Osteoblast (primary cell): ENCODE measurements around the gene PCDH9. TPM values are rescaled to one million over a fixed set of nuclear protein-coding genes. Genes with fewer than 3 reads are reported as not detected.
A peak's percentile ranks its signal among the peaks of the same experiment; 100 is the strongest.

Experiments
- DNase-seq: peaks from one replicate; pipeline ENCODE4 v3.0.0; 2011; ENCODE audit warnings: low spot score, mixed read lengths; ENCODE audit not compliant: insufficient read length; ENCODE audit errors: missing footprints
- H2AFZ ChIP-seq: 2 replicates; pipeline ENCODE4 v1.6.0; 2011; ENCODE audit warnings: mild to moderate bottlenecking, low read length
- H3K27ac ChIP-seq: 2 replicates; pipeline ENCODE4 v1.5.1; 2011; ENCODE audit warnings: mild to moderate bottlenecking, low read depth, low read length, moderate library complexity
- H3K27me3 ChIP-seq: 2 replicates; pipeline ENCODE4 v1.6.0; 2012; ENCODE audit warnings: mild to moderate bottlenecking, control low read depth, inconsistent platforms, low read length, moderate library complexity; ENCODE audit not compliant: insufficient read depth
- H3K36me3 ChIP-seq: 2 replicates; pipeline ENCODE4 v1.5.1; 2011; ENCODE audit warnings: mild to moderate bottlenecking, low read length, control low read depth, moderate library complexity; ENCODE audit not compliant: insufficient read depth
- H3K4me1 ChIP-seq: 2 replicates; pipeline ENCODE4 v1.5.1; 2011; ENCODE audit warnings: mild to moderate bottlenecking, low read length, control low read depth, moderate library complexity; ENCODE audit not compliant: insufficient read depth
- H3K4me2 ChIP-seq: 2 replicates; pipeline ENCODE4 v1.6.0; 2011; ENCODE audit warnings: mild to moderate bottlenecking, low read length; ENCODE audit not compliant: insufficient read depth
- H3K4me3 ChIP-seq: fragments of 200-600 bp; sonication (generic); 3 replicates; pipeline ENCODE4 v1.5.1; 2012; ENCODE audit warnings: mild to moderate bottlenecking, low read length, inconsistent platforms; ENCODE audit not compliant: insufficient read depth
- H3K79me2 ChIP-seq: 2 replicates; pipeline ENCODE4 v1.6.0; 2012; ENCODE audit warnings: mild to moderate bottlenecking, low read length, control low read depth, inconsistent platforms; ENCODE audit not compliant: insufficient read depth
- H3K9me3 ChIP-seq: 2 replicates; pipeline ENCODE4 v1.5.1; 2011; ENCODE audit warnings: low read depth, low read length, control low read depth
- H4K20me1 ChIP-seq: 2 replicates; pipeline ENCODE4 v1.6.0; 2012; ENCODE audit warnings: mild to moderate bottlenecking, low read length, control low read depth; ENCODE audit not compliant: insufficient read depth
- CTCF ChIP-seq: IDR thresholded peaks from 2 replicates; pipeline ENCODE4 v1.5.1; 2011; ENCODE audit warnings: mild to moderate bottlenecking, low read depth, low read length, moderate library complexity; ENCODE audit errors: extremely low read depth
- total RNA-seq: library from RNA; depleted of rRNA; stranded (reverse); fragments of >200 nt; gene quantifications from 2 replicates; pipeline ENCODE4 v1.2.3, GENCODE V29; 2012

PCDH9 gene
- total RNA-seq, 1 donor = 1.1 TPM

- Histone ChIP-seq H3K27me3 (no peaks in the 10 kb centered on the region), H3K9me3 (no peaks in the 10 kb centered on the region), H2AFZ (no peak overlapping the region), H3K79me2 (no peaks in the 10 kb centered on the region), H3K27ac (peak overlapping the region; percentile 0), H3K36me3 (no peaks in the 10 kb centered on the region), H3K4me3 (peak overlapping the region; percentile 52), H4K20me1 (no peaks in the 10 kb centered on the region), H3K4me1 (peaks cover 20% of the 10 kb centered on the region), H3K4me2 (peak overlapping the region; percentile 81)
- no peak for DNase-seq
- peak; percentile 74 for TF ChIP-seq CTCF
These were observed 5.8 kb downstream of the PCDH9 start for GRCh38 chr13:67224148-67224846.

GRCh38 chr13:67223742-67224141, 6.4 kb downstream of the PCDH9 start:
- Histone ChIP-seq H3K4me1 (peaks cover 17% of the 10 kb centered on the region), H3K27me3 (no peaks in the 10 kb centered on the region), H3K27ac (peak overlapping the region; percentile 0), H3K4me3 (peak overlapping the region; percentile 52), H4K20me1 (no peaks in the 10 kb centered on the region), H3K9me3 (no peaks in the 10 kb centered on the region), H3K36me3 (no peaks in the 10 kb centered on the region), H2AFZ (no peak overlapping the region), H3K79me2 (no peaks in the 10 kb centered on the region), H3K4me2 (peak overlapping the region; percentile 81)
- TF ChIP-seq CTCF = no peak
- no peak for DNase-seq

GRCh38 chr13:67223024-67223423, 7.1 kb downstream of the PCDH9 start:
- Histone ChIP-seq H2AFZ (no peak overlapping the region), H3K79me2 (no peaks in the 10 kb centered on the region), H3K27ac (peak overlapping the region; percentile 1), H3K4me2 (peak overlapping the region; percentile 3), H3K4me3 (no peak overlapping the region), H3K36me3 (no peaks in the 10 kb centered on the region), H4K20me1 (no peaks in the 10 kb centered on the region), H3K4me1 (peaks cover 12% of the 10 kb centered on the region), H3K9me3 (no peaks in the 10 kb centered on the region), H3K27me3 (no peaks in the 10 kb centered on the region)
- DNase-seq = no peak
- TF ChIP-seq CTCF = no peak

- no peaks in the 10 kb centered on the region for H3K27me3 ChIP-seq
- H2AFZ ChIP-seq = peak overlapping the region; percentile 88
- no peaks in the 10 kb centered on the region for H3K36me3 ChIP-seq
- H4K20me1 ChIP-seq = no peaks in the 10 kb centered on the region
- peak overlapping the region; percentile 37 for H3K4me3 ChIP-seq
- H3K9me3 ChIP-seq = no peaks in the 10 kb centered on the region
- H3K27ac ChIP-seq = no peak overlapping the region
- no peak for TF ChIP-seq CTCF
- H3K4me1 ChIP-seq = peaks cover 12% of the 10 kb centered on the region
- no peak for DNase-seq
- peak overlapping the region; percentile 57 for H3K4me2 ChIP-seq
- H3K79me2 ChIP-seq = no peaks in the 10 kb centered on the region
These were observed 8.4 kb downstream of the PCDH9 start for GRCh38 chr13:67221630-67222226.
